ENCODE data around the gene DOCK4. TPM values are rescaled to one million over a fixed set of nuclear protein-coding genes. Genes with fewer than 3 reads are reported as not detected.
A peak's percentile ranks its signal among the peaks of the same experiment; 100 is the strongest.

Gene DOCK4
- total RNA-seq, 1 experiment from 2014 or later: 20.4 TPM

GRCh38 chr7:111954474-111955381, 251.5 kb downstream of the DOCK4 start:
- peak overlapping the region; percentile 65; the same call in 1 of the 2 replicates for H3K27ac Mint-ChIP-seq
- H3K4me1 Mint-ChIP-seq: peaks cover 50% of the 10 kb centered on the region
- H3K36me3 Mint-ChIP-seq: no peaks in the 10 kb centered on the region
- no peaks in the 10 kb centered on the region for H3K9me3 Mint-ChIP-seq
- H3K27me3 Mint-ChIP-seq (ENCODE audit: low read depth): no peaks in the 10 kb centered on the region
- CTCF ChIA-PET: interaction anchor here (1.0 kb wide), 1 partner anchor 430 kb away, joined by 3 read pairs; no protein-coding TSS in a partner anchor
- peak; percentile 36 for ATAC-seq
- TF ChIP-seq NFATC4 (CRISPR knock-in tag; IDR thresholded peaks at IDR 0.05) (no peak), TEAD1 (CRISPR knock-in tag; IDR thresholded peaks at IDR 0.05) (no peak), ETV6 (CRISPR knock-in tag; IDR thresholded peaks at IDR 0.05) (no peak), USF2 (CRISPR knock-in tag; IDR thresholded peaks at IDR 0.05) (no peak), GRHL2 (CRISPR knock-in tag; IDR thresholded peaks at IDR 0.05; ENCODE audit: insufficient replicate concordance, severe bottlenecking) (no peak), PRDM15 (CRISPR knock-in tag; IDR thresholded peaks at IDR 0.05) (no peak), RELA (CRISPR knock-in tag; IDR thresholded peaks at IDR 0.05; ENCODE audit: borderline replicate concordance) (no peak)
- POLR2A ChIA-PET: interaction anchor here (0.6 kb wide), 1 partner anchor 104 kb away, joined by 6 read pairs; no protein-coding TSS in a partner anchor
- H3K4me3 Mint-ChIP-seq: no peak overlapping the region
- DNase-seq (ENCODE audit: low spot score): no peak

DNA sequence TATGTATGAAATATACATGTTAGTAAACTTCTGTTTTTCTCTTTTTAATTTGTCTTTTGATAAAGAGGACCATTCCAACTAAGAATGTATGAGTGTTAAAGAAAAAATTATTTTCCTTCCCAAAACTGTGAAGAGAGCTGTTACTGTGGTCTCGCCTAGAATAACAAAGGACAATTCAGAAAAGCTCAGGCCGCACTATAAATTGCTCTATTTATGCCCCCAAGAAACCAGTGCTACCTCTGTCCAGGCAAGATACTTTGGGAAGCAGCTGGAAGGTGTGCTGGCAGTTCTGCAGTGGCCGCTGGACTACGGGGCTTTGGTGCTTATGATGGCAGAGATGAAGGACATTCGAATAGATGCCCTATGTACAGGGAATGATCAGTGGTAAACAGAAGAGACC, 252.1 kb downstream of the DOCK4 start:
- TF ChIP-seq NR1H2 (CRISPR knock-in tag; IDR thresholded peaks at IDR 0.05) (no peak), CREM (CRISPR knock-in tag; IDR thresholded peaks at IDR 0.05) (no peak), OVOL2 (CRISPR knock-in tag; IDR thresholded peaks at IDR 0.05; ENCODE audit: borderline replicate concordance) (no peak), ZNF317 (CRISPR knock-in tag; IDR thresholded peaks at IDR 0.05; ENCODE audit: borderline replicate concordance, low read depth) (no peak), ZNF532 (CRISPR knock-in tag; IDR thresholded peaks at IDR 0.05; ENCODE audit: borderline replicate concordance) (no peak), ATF1 (CRISPR knock-in tag; IDR thresholded peaks at IDR 0.05) (no peak), MAX (CRISPR knock-in tag; IDR thresholded peaks at IDR 0.05) (no peak), NFYB (CRISPR knock-in tag; conservative IDR thresholded peaks at IDR 0.05; ENCODE audit: low read depth) (no peak), ZNF671 (CRISPR knock-in tag; IDR thresholded peaks at IDR 0.05) (no peak)
- H3K4me3 Mint-ChIP-seq: no peak overlapping the region
- CTCF ChIA-PET: interaction anchor here (1.0 to 1.5 kb wide), 2 partner anchors 190 to 431 kb away, joined by 3 to 5 read pairs; no protein-coding TSS in a partner anchor

More for the DNA sequence above, 252.1 kb downstream of the DOCK4 start:
- POLR2A ChIA-PET: no interaction called here
- no peaks in the 10 kb centered on the region for H3K9me3 Mint-ChIP-seq
- ATAC-seq: no peak
- DNase-seq (ENCODE audit: low spot score): no peak
- H3K4me1 Mint-ChIP-seq: peaks cover 47% of the 10 kb centered on the region
- peak overlapping the region; percentile 65; the same call in 1 of the 2 replicates for H3K27ac Mint-ChIP-seq
- H3K27me3 Mint-ChIP-seq (ENCODE audit: low read depth): no peaks in the 10 kb centered on the region
- H3K36me3 Mint-ChIP-seq: no peaks in the 10 kb centered on the region
